ENCODE data around the gene MBOAT7.
"Not testable (repeated sequence)": the region's sequence is repeated elsewhere in the genome, so short reads cannot be mapped to it uniquely, and the experiment has no call there.

The MBOAT7 gene

DNA sequence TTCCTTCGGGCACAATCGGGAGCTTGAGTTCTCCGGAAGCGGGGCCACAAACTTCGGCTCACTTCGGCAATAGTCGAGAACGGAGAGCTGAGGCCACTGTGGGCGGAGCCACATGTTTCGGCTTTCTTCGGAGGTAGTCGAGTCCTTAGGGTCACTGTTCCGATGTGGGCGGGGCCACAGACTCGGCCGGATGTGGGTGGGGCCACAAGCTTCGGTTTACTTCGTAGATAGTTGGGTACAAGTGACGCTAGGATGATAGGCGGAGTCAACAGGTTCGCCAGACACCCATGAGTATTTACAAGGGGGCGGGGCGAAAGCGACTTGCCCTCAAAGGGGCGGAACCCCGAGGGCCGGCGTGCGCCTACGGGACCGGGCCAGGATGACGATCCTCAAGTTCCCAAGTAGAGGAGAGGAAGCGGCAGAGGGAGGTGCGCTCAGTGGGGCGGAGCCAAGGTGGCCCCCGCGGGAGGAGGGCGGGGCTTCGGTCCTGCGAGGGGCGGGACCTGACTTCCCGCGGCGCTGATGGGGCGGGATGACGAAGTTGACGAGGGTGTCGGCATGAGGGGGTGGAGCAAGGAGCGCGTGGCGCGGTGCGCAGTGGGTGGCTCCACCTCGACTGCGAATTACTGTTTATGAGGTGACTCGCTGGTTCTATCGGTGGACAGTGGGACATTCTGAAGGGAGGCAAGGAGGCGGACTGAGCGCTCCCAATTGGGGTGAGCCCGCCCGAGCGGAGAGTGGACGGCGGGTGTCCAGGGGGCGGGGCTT is 539 bp upstream of the MBOAT7 start:
- DNase-seq (ENCODE audit: low read depth in 2 of 2) = peak; percentile 100

DNA sequence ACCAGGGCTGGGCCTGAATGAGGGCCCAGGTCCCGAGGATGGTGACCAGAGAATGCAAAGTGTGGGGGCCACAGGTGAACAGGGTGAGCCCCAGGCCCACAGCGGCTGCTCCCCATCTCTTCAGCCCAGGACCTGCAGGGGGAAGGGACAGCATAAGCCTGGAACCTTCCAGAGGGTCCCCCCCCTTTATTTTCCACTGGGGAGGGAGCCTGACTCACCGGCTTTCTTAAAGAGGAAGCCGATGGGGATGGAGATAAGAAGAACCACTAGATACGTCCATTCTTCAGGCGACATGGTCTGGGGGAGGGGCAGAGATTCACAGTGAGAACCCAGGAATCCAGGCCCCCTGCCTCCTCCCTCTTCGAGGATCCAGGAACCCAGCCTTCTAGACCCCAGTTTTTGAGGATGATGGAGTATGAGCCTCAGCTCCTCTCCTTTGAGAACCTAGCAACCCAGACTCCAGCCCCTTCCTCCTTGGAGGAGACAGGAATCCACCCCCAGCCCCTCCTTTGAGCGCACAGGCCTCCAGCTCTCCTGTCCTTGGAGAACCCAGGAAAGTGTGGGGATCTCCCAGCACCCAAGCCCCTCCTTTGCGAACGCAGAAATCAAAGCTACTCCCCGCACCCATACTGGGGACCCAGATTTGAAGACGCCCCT is 1.0 kb downstream of the MBOAT7 start:
- DNase-seq (ENCODE audit: low read depth in 2 of 2) = peak in 1 of 2 donors; percentile 61

DNA sequence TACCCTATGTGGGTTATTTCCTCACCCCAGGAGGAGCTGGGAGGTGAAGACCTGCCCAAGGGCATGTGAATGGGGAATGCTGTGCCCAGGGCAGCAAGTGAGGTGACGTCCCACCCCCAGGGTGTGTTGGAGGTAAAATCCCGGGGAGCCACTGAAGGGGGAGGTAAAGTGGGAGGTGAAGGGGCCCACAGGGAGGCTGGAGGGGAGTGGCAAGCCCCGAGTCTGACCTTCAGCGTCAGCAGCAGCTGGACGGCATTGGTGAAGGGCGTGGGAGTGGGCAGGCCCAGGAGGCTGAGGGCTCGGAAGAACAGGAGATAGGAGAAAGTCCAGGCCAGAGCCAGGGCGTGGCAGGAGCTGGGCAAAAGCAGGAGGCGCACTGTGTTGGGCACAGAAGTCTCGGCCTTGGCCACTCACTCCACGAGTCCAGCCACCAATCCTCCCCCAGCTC is 2.4 kb downstream of the MBOAT7 start:
- no peak for DNase-seq (ENCODE audit: low read depth in 2 of 2)

DNA sequence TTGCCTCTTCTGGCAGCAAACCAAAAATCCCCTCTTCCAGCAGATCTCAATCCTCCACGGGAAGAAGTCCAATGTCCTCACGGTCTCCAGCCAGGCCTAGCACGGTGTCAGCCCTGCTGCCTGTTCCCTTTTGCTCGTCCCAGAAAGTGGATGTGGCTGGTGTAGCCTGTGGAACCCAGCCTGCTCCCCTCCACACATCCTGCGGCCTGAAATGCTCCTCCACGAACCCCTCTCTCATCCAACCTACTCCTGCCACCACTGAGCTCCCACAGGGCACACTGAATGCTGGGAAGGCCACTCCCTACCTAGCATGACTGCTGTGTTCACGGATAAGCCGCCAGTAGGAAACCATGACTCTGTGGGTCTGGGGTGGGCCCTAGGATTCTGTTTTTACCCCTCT is 3.0 kb downstream of the MBOAT7 start:
- no peak for DNase-seq (ENCODE audit: low read depth in 2 of 2)

DNA sequence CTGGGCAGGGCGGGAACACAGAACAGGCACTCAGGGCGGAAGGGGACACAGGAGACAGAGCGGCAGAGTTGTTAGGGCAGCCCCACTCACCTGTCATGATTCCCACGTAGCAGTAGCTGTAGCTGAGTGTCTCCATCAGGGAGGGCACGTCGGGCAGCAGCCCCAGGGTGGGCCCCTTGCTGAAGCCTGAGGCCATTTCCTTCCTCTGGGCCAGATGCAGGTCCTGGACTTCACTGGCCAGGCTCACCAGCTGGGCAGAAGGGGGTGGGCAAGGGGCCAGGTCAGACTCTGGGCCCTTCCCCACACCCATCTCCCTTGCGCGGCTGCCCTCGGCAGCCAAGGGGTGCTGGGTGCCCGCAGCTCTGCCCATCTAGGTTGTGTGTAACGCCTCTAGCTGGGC is 5.9 kb downstream of the MBOAT7 start:
- DNase-seq (ENCODE audit: low read depth in 2 of 2) = no peak

DNA sequence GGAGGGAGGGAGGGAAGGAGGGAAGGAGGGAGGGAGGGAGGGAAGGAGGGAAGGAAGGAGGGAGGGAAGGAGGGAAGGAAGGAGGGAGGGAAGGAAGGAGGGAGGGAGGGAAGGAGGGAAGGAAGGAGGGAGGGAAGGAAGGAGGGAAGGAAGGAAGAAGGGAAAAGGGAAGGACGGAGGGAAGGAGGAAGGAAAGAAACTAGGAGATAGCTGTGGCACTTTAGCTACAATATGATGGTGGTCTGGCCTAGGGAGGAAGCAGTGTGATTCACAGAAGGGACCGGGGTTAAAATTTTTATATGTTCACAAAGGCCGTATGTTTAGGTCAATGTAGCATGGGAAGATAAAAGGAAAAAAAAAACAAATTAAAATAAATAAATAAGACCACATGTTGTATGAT is 7.5 kb downstream of the MBOAT7 start:
- DNase-seq (ENCODE audit: low read depth in 2 of 2) = not testable (repeated sequence)

DNA sequence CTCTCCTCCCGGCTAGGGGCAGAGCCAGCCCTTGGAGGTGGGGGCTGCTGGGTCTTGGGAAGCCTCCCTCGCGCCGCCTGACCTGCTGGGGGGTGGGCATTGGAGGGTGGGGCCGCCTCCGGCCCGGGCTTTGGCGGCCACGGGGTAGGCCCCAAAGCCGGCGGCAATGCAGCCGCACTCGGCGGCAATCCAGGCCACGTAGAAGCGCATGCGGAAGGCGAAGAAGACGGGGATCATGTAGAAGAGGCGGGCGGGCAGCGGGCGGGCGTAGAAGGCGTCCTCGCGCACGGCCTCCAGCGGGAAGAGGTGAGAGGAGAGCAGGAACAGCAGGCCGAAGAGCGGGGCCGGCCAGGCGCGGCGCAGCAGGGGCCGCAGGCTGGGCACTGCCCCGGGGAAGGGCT is 8.7 kb downstream of the MBOAT7 start:
- DNase-seq (ENCODE audit: low read depth in 2 of 2) = no peak

DNA sequence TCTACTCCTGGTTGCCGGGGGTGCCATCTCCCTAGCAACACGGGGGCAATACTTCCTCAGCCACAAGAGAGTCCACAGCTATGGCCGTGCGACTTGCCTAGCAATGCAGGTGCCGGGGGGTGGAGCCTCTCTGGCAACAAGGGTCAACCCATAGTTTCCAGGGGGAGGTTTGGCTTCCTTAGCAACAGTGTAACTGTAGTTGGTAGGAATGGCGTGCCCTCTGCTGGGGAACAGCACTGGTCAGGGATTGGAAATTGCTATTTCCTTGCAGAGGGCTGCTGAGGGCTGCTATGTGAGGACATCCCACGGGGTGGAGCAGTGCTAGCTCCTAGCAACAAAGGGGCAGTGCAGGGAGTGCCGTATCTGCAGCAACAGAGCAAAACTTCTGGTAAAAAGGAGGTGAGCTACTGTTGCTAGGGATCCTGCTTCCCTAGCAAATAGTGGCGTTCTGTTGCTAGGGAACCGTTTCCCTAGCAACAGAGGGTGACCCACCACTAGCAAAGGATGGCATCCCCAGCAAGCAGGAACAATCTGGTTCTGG is 9.4 kb downstream of the MBOAT7 start:
- DNase-seq (ENCODE audit: low read depth in 2 of 2) = no peak

DNA sequence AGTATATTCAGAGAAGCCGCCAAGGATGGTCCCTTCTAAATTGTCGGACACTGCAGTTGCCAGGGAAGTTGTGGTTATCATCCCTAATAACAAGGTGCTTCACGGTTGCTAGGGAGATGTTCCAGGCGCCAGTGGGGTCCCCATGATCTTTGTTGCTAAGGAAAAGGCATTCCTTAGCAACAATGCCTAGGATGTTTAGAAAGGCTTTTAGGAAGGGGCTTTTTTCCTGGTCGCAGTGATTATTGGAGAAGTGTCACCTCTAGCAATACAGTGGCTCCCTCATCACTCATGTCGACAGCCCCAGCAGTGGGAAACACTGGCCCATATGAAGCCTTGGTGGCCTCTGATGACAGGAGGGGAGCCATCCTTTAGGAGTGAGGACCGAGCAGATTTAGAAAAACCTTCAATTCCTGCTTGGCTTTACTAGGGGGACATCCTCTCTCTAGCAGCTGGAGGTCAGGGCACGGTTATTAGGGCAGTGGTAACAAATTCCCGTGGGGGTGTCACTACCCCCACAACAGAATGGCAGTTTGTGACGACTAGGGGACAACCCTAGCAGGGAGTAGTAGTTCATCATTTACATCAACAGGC is 10.0 kb downstream of the MBOAT7 start:
- no peak for DNase-seq (ENCODE audit: low read depth in 2 of 2)

DNA sequence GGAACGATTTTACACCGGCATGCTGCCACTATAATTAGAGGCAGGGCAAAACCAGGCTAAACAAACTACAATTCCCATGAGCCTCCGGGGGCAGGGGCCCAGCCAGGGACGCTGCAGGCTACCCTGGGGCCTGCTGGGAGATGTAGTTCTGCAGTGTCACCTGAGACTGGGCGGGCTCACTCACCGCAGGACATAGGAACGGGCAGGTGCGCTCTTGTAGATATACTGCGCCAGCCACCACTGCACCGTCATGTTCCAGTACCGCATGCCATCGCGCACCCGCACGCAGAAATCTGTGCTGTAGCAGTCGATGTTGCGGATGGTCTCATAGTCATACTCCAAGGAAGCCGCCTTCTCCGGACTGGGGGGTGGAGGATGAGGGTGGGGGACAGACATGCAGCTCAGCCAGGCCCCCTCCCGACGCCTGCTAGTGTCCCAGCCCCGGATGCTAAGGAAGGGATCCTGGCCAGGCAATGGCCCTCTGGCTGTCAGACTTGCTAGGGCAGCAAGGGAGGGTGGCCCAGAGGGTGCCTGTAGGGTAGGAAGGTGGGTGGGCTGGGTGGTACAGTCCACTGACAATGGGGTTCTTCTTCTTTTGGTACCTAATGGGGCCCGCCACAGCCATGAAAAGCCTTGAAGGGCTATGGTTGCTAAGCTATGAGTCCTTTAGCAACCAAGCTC is 10.7 kb downstream of the MBOAT7 start:
- DNase-seq (ENCODE audit: low read depth in 2 of 2) = peak in 1 of 2 donors; percentile 31

DNA sequence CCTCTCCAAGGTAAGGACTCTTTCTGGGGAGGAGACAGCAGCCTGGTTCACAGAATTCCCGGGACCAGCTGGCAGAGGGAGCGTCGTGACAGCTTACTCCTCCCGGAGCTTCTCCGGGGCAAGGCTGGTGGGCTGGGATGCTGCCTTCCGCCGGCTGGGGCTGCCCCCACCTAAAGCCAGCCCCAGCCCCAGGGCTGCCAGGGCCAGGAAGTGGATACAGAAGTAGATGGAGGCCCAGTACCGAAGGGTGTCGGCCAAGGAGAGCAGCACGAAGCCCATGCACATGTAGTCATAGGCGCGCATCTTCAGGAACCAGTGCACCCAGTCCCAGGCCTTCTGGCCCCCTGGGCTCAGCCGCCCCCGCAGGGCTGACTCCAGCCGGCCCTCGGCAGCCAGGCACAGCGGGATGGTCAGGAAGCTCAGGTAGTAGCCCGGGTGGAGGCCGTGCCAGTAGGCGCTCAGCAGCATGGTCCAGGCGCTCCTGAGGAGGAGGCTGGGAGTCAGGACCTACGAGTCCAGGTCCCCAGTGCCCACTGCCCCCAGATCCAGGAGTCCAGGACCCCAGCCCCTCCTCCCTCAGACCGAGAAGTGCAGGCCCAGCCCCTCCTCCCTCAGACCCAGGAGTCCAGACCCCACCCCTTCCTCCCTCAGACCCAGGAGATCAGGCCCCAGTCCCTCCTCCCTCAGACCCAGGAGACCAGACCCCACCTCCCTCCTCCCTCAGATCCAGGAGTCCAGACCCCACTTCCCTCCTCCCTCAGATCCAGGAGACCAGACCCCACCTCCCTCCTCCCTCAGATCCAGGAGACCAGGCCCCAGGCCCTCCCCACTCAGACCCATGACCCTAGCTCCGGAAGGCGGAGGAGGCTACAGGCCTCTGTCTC is 15.2 kb downstream of the MBOAT7 start:
- no peak for DNase-seq (ENCODE audit: low read depth in 2 of 2)

DNA sequence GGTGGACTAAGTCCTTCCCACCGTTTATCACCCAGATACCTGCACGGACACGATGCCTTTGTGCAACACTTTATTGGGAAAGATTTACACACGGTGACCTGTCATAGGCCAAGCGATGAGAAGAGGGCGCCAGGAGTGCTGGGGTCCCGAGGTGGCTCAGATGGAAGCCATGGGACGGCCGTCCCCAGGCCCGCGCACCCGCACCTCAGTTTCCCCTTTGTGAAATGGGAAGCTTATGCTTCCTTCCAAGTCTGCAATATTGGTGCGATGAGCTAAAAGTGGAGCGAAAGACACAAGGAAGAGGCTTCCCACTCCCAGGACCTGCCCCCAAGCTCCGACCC is 16.1 kb downstream of the MBOAT7 start:
- DNase-seq (ENCODE audit: low read depth in 2 of 2) = no peak

DNA sequence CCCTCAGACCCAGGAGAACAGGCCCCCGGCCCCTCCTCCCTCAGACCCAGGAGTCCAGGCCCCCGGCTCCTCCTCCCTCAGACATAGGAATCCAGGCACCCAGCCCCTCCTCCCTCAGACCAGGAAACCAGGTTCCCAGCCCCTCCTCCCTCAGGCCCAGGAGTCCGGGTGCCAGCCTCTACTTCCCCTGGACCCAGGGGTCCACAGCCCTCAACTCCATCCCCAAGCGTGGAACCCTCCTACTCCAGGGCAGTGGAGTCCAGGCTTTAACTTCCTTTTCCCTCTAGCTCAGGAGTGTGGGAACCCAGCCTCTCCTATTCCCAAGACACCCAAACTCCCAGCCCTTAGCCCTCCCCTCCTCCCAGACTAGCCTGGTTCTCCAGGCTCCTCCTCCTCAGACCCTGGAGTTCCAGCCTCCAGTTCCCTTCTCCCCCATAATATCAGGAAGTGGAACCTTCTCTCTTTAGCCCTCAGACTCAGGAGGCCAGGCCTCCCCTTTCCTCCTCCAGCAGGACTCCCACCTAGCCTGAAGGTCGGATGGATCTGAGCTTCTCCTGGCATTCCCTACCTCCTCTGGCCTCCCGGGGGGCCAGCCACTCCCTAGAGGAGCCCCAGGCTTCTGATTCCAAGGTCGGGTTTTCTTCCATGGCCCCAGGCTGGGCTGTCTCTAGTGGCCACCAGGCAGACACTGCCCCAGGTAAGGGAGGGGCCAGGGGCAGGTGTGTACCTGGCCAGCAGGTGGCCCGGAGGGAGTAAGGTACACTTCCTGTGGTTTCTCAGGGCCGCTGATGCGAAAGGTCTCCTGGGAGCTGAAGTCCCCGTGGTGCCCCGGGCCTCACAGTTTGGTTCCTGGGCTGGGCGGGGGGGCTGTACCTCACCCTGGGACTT is 16.7 kb downstream of the MBOAT7 start, which contains the start of gene TMC4:
Gene TMC4, minus strand, starts transcription at position 690 of the 888 bp plus-strand sequence. Its CDS starts 43 bp downstream, at position 647.
- DNase-seq (ENCODE audit: low read depth in 2 of 2) = no peak

DNA sequence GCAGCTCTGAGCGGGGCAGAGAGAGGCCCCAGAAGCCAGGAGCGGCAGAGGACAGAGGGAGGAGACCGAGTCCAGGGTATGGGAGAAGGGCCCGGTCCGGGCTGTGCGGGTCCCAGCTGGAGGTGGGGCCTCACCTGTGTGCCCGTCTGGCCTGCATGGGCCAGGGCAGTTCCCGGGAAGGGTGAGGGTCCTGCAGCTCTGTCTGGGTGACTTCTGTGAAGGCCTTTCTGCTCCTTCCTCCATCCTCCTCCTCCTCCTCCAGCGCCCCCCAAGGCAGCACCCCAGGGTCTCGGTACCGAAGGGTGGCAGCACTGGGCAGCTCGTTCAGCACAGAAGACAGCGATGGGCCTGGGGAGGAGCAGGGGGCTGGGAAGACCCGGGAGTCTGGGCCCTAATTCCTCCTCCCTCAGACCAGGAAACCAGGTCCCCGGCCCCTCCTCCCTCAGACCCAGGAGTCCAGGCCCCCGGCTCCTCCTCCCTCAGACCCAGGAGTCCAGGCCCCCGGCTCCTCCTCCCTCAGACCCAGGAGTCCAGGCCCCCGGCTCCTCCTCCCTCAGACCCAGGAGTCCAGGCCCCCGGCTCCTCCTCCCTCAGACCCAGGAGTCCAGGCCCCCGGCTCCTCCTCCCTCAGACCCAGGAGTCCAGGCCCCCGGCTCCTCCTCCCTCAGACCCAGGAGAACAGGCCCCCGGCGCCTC is 17.5 kb downstream of the MBOAT7 start:
- not testable (repeated sequence) for DNase-seq (ENCODE audit: low read depth in 2 of 2)

DNA sequence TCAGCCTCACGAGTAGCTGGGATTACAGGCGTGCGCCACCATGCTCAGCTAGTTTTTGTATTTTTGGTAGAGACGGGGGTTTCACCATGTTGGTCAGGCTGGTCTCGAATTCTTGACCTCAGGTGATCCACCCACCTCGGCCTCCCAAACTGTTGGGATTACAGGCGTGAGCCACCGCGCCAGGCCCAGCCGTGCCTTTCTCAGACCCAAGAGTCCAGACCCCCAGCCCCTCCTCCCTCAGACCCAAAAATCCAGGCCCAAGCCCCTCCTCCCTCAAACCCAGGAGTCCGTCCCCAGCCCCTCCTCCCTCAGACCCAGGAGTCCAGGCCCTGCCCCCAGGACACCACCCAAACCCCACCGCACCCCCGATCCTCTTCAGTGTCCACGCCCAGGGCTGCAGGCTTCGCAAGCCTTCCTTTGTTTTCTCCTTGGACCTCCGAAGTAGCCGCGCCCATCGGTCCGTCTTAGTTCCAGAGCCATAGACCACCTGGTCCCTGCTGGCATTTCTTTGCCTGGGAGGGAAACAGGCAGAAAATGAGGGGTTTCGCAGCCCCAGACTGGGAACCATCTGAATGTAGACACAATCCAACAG is 20.1 kb downstream of the MBOAT7 start:
- DNase-seq (ENCODE audit: low read depth in 2 of 2) = no peak

DNA sequence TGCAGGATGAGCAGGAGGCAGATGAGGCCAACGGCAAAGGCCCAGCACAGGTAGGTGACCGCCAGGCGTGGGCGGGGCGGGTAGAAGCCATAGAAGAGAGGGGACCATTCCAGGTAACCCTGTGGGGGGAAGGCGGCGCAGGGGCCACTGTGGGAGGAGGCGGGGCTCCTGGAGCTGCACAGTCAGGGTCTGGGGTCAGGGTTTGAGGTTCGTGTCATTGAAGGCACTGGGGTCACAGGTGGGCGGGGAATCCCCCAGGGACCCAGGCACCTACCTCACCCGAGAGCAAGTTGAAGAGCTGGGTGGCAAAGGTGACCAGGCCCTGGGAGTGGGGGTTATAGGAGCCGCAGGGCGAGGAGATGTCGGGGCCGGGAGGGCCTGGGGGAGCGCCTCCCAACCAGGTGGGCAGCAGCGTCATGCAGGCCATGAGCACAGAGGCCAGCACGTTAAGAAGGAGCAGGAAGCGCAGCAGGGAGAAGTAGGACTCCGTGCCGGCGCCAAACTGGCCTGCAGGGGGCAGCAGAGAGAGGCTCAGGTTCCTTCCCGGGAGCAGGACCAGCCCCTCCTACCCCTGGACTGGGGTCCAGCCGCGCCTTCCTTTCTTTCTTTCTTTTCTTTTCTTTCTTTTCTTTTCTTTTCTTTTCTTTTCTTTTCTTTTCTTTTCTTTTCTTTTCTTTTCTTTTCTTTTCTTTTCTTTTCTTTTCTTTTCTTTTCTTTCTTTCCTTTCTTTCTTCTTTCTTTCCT is 21.0 kb downstream of the MBOAT7 start:
- DNase-seq (ENCODE audit: low read depth in 2 of 2) = peak; percentile 91 to 97

DNA sequence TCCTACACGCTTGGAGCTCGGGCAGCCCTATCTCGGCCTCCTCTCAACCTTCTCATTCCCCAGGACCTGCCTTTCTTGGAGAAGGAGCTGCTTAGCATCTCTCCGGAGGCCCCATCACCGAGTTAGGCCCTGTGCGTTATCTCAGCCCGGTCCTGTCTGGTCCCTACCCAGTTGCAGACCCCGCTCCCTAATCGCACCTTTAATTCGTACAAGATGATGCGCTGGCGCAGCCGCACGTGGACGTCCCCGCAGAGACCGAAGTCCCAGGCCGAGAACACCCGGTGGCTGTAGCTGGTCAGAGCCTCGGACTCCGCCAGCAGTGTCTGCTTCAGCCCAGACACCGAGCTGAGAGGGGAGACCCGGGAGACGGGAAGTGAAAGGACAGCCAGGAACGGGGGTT is 24.2 kb downstream of the MBOAT7 start:
- no peak for DNase-seq (ENCODE audit: low read depth in 2 of 2)

DNA sequence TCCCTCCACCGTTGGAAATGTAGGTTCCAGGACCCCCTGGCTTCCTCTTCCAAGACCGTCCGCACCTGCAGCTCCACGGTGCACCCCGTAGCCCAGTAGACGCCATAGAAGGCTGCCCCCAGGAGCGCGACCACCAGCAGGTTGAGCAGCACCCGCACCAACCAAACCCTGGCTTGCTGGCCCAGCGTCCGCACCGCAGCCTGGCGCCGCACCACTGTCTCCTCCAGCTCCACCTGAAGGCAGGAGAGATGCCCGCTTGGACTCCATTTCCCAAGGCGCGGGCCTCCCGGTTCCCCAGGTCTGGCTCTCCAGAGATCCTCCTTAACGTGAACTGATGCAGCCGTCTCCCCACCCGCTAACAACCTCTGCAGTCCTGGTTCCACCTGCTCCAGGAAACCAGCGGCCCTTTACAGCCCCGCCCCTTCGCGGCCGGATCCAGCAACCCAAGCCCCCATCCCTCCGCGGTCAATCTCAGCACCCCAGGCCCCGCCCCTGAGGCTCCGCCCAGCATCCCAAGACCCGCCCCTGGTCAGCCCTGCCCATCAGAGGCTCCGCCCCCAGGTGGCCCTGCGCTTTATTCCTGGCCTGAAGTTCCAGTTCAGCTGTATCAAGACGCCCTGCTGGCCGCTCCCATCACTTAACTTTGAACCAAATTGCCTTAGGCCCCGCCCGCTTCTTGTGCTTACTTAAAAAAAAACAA is 24.9 kb downstream of the MBOAT7 start:
- peak; percentile 64 to 70 for DNase-seq (ENCODE audit: low read depth in 2 of 2)
